Measurements from ENCODE around the gene TP53I11.

TP53I11 gene

DNA sequence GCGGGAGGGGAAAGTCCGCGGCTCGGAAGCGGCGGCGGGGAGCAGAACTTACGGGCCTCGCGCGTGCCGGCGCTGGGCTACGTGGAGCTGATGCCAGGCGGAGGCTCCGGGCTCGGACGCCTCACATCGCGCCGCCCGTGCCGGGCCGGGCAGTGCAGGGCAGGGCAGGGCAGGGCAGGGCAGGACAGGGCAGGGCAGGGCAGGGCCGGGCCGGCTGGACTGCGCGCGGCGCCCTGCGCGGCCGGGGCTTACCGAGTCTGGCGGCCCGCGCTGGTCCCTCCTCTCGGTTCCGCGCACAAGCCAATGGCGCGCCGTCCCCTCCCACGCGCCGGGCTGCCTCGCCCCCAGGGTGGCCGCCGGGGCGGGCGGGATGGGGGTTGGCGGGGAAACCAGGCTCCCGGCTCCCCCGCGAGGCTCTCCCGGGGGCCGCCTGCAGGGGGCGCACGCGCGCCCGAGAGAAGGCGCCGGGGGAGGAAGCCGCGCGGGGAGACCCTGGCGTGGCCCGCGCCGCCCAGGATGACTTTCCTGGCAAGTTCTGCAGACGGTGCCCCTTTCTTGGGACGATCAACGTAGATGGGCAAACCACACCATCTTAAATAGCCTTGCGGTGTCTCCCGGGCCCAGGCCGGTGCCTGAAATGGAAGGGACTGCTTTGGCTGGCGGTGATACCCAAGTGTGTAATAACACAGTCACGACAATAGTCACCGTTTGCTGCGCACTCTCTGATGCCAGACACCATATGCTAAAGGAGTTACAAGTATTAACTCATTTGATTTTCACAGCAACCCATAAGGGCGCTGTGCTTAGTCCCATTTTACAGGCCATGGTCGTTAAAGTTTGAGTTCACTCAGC lies at the start of gene TP53I11:
TP53I11 (minus strand) TSS at position 259 of the 852 bp plus-strand sequence. CDS start 12,548 bp downstream, outside the sequence.
- H3K36me3 ChIP-seq (ENCODE audit: insufficient read depth, low read depth, low read length) = no peaks in the 10 kb centered on the region
- H3K9ac ChIP-seq (ENCODE audit: low read depth, low read length) = peak within 1 kb of the TSS; percentile 83
- peaks cover 3% of the 10 kb centered on the region; the same call in 1 of the 2 replicates for H3K27me3 ChIP-seq (ENCODE audit: insufficient read depth, low read length)
- peak within 1 kb of the TSS; percentile 32 for H3K27ac ChIP-seq (ENCODE audit: low read length)
- peak within 1 kb of the TSS; percentile 82 for H3K4me3 ChIP-seq (ENCODE audit: low read length)
- H3K4me1 ChIP-seq (ENCODE audit: insufficient read depth, low read length) = peaks cover 22% of the 10 kb centered on the region
- no peaks in the 10 kb centered on the region for H3K9me3 ChIP-seq (ENCODE audit: insufficient read depth, low read depth, low read length)

DNA sequence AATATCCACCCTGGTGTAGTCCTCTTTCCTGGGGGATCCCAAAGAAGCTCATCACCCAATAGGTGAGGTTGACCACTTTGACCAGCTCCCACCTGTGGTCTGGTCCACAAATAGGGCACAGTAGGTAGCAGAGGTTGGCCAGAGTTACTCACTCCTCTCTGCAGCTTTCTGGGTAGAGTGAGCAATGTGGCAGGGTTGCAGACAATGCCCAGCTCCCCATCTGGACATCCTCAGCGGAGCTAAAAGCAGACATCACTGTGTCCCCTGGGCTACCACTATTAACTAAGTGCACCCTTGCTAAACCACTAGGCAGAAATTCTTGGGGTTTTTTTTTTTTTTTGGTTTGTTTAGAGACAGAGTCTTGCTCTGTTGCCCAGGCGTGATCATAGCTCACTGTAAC lies 48.4 kb upstream of the TP53I11 start:
- Histone ChIP-seq H3K36me3 (ENCODE audit: insufficient read depth, low read depth, low read length) (no peaks in the 10 kb centered on the region), H3K4me1 (ENCODE audit: insufficient read depth, low read length) (no peaks in the 10 kb centered on the region), H3K27me3 (ENCODE audit: insufficient read depth, low read length) (no peaks in the 10 kb centered on the region), H3K27ac (ENCODE audit: low read length) (no peak overlapping the region), H3K9me3 (ENCODE audit: insufficient read depth, low read depth, low read length) (no peaks in the 10 kb centered on the region), H3K9ac (ENCODE audit: low read depth, low read length) (no peak overlapping the region), H3K4me3 (ENCODE audit: low read length) (no peak overlapping the region)

DNA sequence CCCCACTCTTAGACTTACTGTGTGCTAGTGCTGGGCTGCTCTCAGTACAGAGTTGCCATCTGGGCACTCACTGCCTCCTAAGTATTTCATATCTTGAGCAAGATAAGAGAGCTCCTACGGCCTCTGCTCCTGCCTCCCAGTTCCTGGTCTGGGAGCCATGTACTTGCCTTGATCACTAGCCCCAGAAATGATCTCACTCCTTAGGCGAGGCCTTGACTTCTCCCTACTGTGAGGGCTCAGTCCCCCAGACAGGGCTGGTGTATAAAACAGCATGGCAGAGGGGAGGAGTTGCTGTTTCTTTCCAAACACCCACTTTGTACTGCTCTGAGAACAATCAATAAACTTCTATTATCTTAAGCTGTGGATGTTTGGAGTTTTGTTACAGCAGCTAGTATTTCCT lies 47.4 kb upstream of the TP53I11 start:
- Histone ChIP-seq H3K27me3 (ENCODE audit: insufficient read depth, low read length) (no peaks in the 10 kb centered on the region), H3K9me3 (ENCODE audit: insufficient read depth, low read depth, low read length) (no peaks in the 10 kb centered on the region), H3K4me3 (ENCODE audit: low read length) (no peak overlapping the region), H3K9ac (ENCODE audit: low read depth, low read length) (no peak overlapping the region), H3K4me1 (ENCODE audit: insufficient read depth, low read length) (peaks cover 5% of the 10 kb centered on the region), H3K36me3 (ENCODE audit: insufficient read depth, low read depth, low read length) (no peaks in the 10 kb centered on the region), H3K27ac (ENCODE audit: low read length) (no peak overlapping the region)

GRCh38 chr11:44997566-44997965 lies 46.9 kb upstream of the TP53I11 start:
- Histone ChIP-seq H3K9ac (ENCODE audit: low read depth, low read length) (no peak overlapping the region), H3K27me3 (ENCODE audit: insufficient read depth, low read length) (no peaks in the 10 kb centered on the region), H3K4me3 (ENCODE audit: low read length) (no peak overlapping the region), H3K9me3 (ENCODE audit: insufficient read depth, low read depth, low read length) (no peaks in the 10 kb centered on the region), H3K27ac (ENCODE audit: low read length) (no peak overlapping the region), H3K36me3 (ENCODE audit: insufficient read depth, low read depth, low read length) (no peaks in the 10 kb centered on the region), H3K4me1 (ENCODE audit: insufficient read depth, low read length) (peaks cover 5% of the 10 kb centered on the region)

GRCh38 chr11:44994753-44995152 lies 44.1 kb upstream of the TP53I11 start:
- H3K4me3 ChIP-seq (ENCODE audit: low read length) = no peak overlapping the region
- H3K9ac ChIP-seq (ENCODE audit: low read depth, low read length) = no peak overlapping the region
- H3K9me3 ChIP-seq (ENCODE audit: insufficient read depth, low read depth, low read length) = no peaks in the 10 kb centered on the region
- H3K27me3 ChIP-seq (ENCODE audit: insufficient read depth, low read length) = no peaks in the 10 kb centered on the region
- H3K4me1 ChIP-seq (ENCODE audit: insufficient read depth, low read length) = peaks cover 5% of the 10 kb centered on the region
- H3K27ac ChIP-seq (ENCODE audit: low read length) = no peak overlapping the region
- no peaks in the 10 kb centered on the region for H3K36me3 ChIP-seq (ENCODE audit: insufficient read depth, low read depth, low read length)

GRCh38 chr11:44993971-44994704 lies 43.5 kb upstream of the TP53I11 start:
- Histone ChIP-seq H3K4me1 (ENCODE audit: insufficient read depth, low read length) (peaks cover 5% of the 10 kb centered on the region), H3K9me3 (ENCODE audit: insufficient read depth, low read depth, low read length) (no peaks in the 10 kb centered on the region), H3K36me3 (ENCODE audit: insufficient read depth, low read depth, low read length) (no peaks in the 10 kb centered on the region), H3K27me3 (ENCODE audit: insufficient read depth, low read length) (no peaks in the 10 kb centered on the region), H3K9ac (ENCODE audit: low read depth, low read length) (no peak overlapping the region), H3K4me3 (ENCODE audit: low read length) (no peak overlapping the region), H3K27ac (ENCODE audit: low read length) (no peak overlapping the region)

DNA sequence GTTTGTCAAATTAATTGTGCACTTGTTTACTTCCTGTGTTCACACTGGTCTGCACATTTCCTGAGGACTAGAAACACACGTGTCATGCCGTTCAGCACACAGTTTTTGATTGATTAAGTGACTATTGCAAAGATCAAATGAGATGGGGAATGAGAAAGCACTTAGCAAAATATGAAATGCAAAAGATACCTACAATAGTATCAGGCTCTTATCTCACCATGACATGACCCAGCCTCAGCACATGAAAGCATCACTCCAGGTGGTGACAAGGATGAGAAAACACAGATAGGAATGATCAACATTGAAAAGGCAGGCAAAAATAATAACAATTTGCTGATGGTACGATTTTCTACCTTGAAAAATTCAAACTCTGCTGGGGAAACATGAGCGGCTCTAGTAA lies 42.1 kb upstream of the TP53I11 start:
- Histone ChIP-seq H3K27me3 (ENCODE audit: insufficient read depth, low read length) (no peaks in the 10 kb centered on the region), H3K27ac (ENCODE audit: low read length) (no peak overlapping the region), H3K4me3 (ENCODE audit: low read length) (no peak overlapping the region), H3K36me3 (ENCODE audit: insufficient read depth, low read depth, low read length) (no peaks in the 10 kb centered on the region), H3K9me3 (ENCODE audit: insufficient read depth, low read depth, low read length) (no peaks in the 10 kb centered on the region), H3K4me1 (ENCODE audit: insufficient read depth, low read length) (peaks cover 5% of the 10 kb centered on the region), H3K9ac (ENCODE audit: low read depth, low read length) (no peak overlapping the region)

DNA sequence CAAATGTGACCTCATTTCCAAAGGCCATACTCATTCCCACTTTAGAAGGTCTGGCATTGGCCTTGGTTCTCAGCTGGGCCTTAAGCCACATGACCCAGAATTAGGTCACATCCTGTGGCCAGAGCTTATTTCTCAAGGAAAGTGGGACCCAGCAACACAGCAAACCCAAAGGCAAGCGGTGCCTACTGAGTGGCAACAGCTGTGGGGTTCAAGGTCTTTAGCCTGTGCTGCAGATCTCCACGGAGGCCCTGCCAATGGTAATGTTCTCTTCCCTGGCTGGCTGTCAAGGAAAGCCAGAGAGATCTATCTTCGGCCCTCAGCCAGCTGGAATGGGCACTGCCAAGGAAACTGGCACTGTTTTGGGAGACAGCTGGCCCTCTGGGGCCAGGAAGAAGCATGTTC lies 41.5 kb upstream of the TP53I11 start:
- no peaks in the 10 kb centered on the region for H3K36me3 ChIP-seq (ENCODE audit: insufficient read depth, low read depth, low read length)
- H3K27ac ChIP-seq (ENCODE audit: low read length) = no peak overlapping the region

DNA sequence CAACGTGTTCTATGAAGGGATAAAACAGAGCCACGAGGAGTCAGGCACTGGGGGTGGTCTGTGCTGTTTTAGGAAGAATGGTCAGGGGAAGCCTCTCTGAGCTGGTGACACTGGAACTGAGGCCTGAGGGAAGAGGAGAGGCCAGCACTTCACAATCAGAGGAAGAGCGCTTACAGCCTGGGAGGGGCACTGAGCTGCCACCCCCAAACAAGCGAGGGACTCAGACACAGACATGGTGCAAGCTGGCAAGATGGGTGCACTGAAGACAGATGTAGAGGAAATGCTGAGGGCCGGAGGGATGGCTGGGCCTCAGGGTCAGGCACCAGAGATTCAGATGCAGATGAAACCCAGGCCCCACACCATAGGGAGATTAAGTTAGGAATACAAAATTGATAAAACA lies 40.0 kb upstream of the TP53I11 start:
- Histone ChIP-seq H3K27ac (ENCODE audit: low read length) (no peak overlapping the region), H3K27me3 (ENCODE audit: insufficient read depth, low read length) (no peaks in the 10 kb centered on the region), H3K36me3 (ENCODE audit: insufficient read depth, low read depth, low read length) (no peaks in the 10 kb centered on the region), H3K4me3 (ENCODE audit: low read length) (no peak overlapping the region), H3K9ac (ENCODE audit: low read depth, low read length) (no peak overlapping the region), H3K4me1 (ENCODE audit: insufficient read depth, low read length) (peaks cover 5% of the 10 kb centered on the region), H3K9me3 (ENCODE audit: insufficient read depth, low read depth, low read length) (no peaks in the 10 kb centered on the region)

More for the DNA sequence above, 41.5 kb upstream of the TP53I11 start:
- Histone ChIP-seq H3K27me3 (ENCODE audit: insufficient read depth, low read length) (no peaks in the 10 kb centered on the region), H3K4me3 (ENCODE audit: low read length) (no peak overlapping the region), H3K9ac (ENCODE audit: low read depth, low read length) (no peak overlapping the region), H3K4me1 (ENCODE audit: insufficient read depth, low read length) (peaks cover 5% of the 10 kb centered on the region), H3K9me3 (ENCODE audit: insufficient read depth, low read depth, low read length) (no peaks in the 10 kb centered on the region)

DNA sequence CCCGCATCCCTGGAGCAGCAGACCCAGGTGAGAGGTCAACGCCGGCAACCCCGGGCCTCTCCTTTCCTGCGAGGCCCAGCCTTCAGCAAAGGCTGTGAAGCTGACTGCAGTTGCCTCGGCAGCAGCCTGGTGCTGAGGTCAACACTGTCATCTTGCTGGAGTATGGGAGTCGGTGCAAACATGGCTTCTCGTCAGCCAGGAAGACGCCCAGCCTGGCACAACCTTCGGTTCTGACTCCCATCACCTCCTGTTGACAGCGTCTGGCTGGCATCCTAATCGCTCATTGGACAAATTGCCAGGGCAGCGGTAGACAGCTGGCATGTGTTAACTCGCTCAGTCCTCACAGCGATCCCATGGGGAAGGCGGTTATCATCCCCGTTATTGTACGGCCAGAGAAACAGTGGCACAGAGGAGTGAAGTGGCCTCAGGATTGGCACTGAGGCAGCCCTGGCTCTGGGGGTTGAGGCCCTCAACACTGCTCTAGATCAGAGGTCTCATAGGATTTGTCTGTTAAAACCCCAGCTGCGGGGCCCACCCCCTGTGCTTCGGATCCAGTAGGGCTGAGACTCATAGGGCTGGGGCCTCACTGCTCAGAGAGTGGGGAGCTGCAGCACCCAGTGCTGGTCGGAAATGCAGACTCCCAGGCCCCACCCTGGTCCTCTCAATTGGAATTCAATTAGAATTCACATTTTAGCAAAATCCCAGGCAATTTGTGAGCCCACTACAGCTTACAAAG lies 39.3 kb upstream of the TP53I11 start:
- no peaks in the 10 kb centered on the region for H3K27me3 ChIP-seq (ENCODE audit: insufficient read depth, low read length)
- no peaks in the 10 kb centered on the region for H3K9me3 ChIP-seq (ENCODE audit: insufficient read depth, low read depth, low read length)
- H3K4me3 ChIP-seq (ENCODE audit: low read length) = no peak overlapping the region
- no peaks in the 10 kb centered on the region for H3K36me3 ChIP-seq (ENCODE audit: insufficient read depth, low read depth, low read length)
- no peak overlapping the region for H3K9ac ChIP-seq (ENCODE audit: low read depth, low read length)
- peaks cover 5% of the 10 kb centered on the region for H3K4me1 ChIP-seq (ENCODE audit: insufficient read depth, low read length)
- H3K27ac ChIP-seq (ENCODE audit: low read length) = no peak overlapping the region

DNA sequence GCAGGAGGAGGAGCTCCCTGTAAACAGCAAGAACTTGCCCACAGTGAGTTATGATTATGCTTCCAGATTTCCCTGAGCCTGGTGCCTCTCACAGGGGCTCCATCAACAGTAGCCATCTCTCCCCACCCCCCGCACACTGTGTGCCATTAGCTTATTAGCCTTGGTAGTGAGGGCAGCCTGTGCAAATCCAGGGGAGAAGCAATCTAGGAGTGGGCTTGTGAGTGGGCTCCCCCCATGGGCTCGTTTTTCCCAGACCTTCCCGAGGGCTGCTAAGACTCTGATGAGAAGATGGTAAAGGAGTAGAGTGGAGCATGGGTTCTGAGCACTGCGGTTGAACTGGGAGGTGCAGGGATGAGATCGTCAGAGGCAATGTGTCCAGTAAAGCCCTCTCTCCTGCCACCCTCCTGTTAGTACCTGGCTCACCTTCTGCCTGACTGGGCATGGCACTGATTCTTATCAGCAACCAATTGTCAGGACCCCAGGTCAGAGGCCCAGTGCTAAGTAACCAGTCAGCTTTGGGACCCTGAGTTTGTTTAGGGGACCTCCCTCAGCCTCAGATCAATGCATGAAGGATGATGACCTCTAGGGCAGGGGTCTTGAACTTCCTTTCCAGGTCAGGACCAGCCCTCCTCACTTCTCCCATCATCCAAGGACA lies 38.4 kb upstream of the TP53I11 start:
- Histone ChIP-seq H3K4me3 (ENCODE audit: low read length) (no peak overlapping the region), H3K27me3 (ENCODE audit: insufficient read depth, low read length) (no peaks in the 10 kb centered on the region), H3K9me3 (ENCODE audit: insufficient read depth, low read depth, low read length) (no peaks in the 10 kb centered on the region), H3K4me1 (ENCODE audit: insufficient read depth, low read length) (peaks cover 5% of the 10 kb centered on the region), H3K36me3 (ENCODE audit: insufficient read depth, low read depth, low read length) (no peaks in the 10 kb centered on the region), H3K9ac (ENCODE audit: low read depth, low read length) (no peak overlapping the region), H3K27ac (ENCODE audit: low read length) (no peak overlapping the region)
